Activated B cell treated with CpG ODN at 0.5 μM for 24 hours (primary cell): Measurements from ENCODE around the gene TRAF4. TPM values are rescaled to one million over a fixed set of nuclear protein-coding genes. Genes with fewer than 3 reads are reported as not detected.
A peak's percentile ranks its signal among the peaks of the same experiment; 100 is the strongest.

Experiments
- ATAC-seq: fragments of 200-7000 bp; cut with Tn5 transposase; one replicate; pipeline ENCODE4 v1.10.0; 2021; ENCODE audit warnings: low read depth, mild to moderate bottlenecking, moderate library complexity
- CTCF ChIA-PET: fragments of 350-600 bp; sonication (Branson Sonifier 250); formaldehyde crosslinking; loops from one replicate; lab custom pipeline; 2021; ENCODE audit warnings: antibody characterized with exemption; lab: Charles Lee
- POLR2A ChIA-PET: fragments of 350-600 bp; sonication (Branson Sonifier 250); formaldehyde crosslinking; loops from one replicate; lab custom pipeline; 2021; ENCODE audit warnings: antibody characterized with exemption; lab: Charles Lee
- DNase-seq: peaks from one replicate; pipeline ENCODE4 v3.0.0; 2022
- H3K27ac Mint-ChIP-seq: one replicate; pipeline ENCODE4 v1.8.0; 2020; ENCODE audit warnings: mixed read lengths
- H3K27me3 Mint-ChIP-seq: one replicate; pipeline ENCODE4 v1.8.0; 2021; ENCODE audit warnings: mixed read lengths
- H3K36me3 Mint-ChIP-seq: one replicate; pipeline ENCODE4 v1.8.0; 2021; ENCODE audit warnings: low read depth, mixed read lengths
- H3K4me1 Mint-ChIP-seq: one replicate; pipeline ENCODE4 v1.8.0; 2021; ENCODE audit warnings: mixed read lengths
- H3K4me3 Mint-ChIP-seq: one replicate; pipeline ENCODE4 v1.8.0; 2020; ENCODE audit warnings: mild to moderate bottlenecking, mixed read lengths
- H3K9me3 Mint-ChIP-seq: one replicate; pipeline ENCODE4 v1.8.0; 2020; ENCODE audit warnings: mixed read lengths
- CTCF ChIP-seq: fragments of 200-600 bp; IDR thresholded peaks from one replicate; pipeline ENCODE4 v1.8.0; 2022; ENCODE audit warnings: antibody characterized with exemption, mild to moderate bottlenecking
- intact Hi-C: fragments of 100-400 bp; cut with micrococcal nuclease; formaldehyde crosslinking; loops from one replicate; pipeline ENCODE4 v1.15.1; 2024
- total RNA-seq: library from RNA; stranded (reverse); gene quantifications from 2 replicates; pipeline ENCODE4 v1.2.3, GENCODE V29; 2022

TRAF4 gene
- total RNA-seq, 1 donor from 2014 or later: 903 TPM

GRCh38 chr17:28710861-28711722, 32.7 kb upstream of the TRAF4 start:
- peak overlapping the region; percentile 91 for H3K4me3 Mint-ChIP-seq
- peaks cover 18% of the 10 kb centered on the region for H3K4me1 Mint-ChIP-seq
- no peaks in the 10 kb centered on the region for H3K9me3 Mint-ChIP-seq
- ATAC-seq (peak; percentile 89), DNase-seq (peak; percentile 94)
- H3K27me3 Mint-ChIP-seq: no peaks in the 10 kb centered on the region
- no peak for TF ChIP-seq CTCF
- peaks cover 6% of the 10 kb centered on the region for H3K36me3 Mint-ChIP-seq
- ChIA-PET CTCF (interaction anchor here (1.0 to 2.3 kb wide), 6 partner anchors 9 to 242 kb away, joined by 3 to 15 read pairs (median 5); partner anchors contain the start of genes DHRS13, RPL23A and TLCD1), POLR2A (interaction anchor here (0.5 to 3.8 kb wide), 25 partner anchors 9 to 583 kb away, joined by 3 to 115 read pairs (median 6); partner anchors contain the start of genes BLTP2, DHRS13, ERAL1 and FLOT2)
- intact Hi-C loops: loop anchor here (1.0 to 2.0 kb wide), 3 partner anchors 8 to 48 kb away; partner anchors contain the start of genes RPL23A, SUPT6H and TLCD1
- H3K27ac Mint-ChIP-seq: peak overlapping the region; percentile 96

- H3K4me1 Mint-ChIP-seq: peaks cover 18% of the 10 kb centered on the region
- H3K9me3 Mint-ChIP-seq: no peaks in the 10 kb centered on the region
- peaks cover 6% of the 10 kb centered on the region for H3K36me3 Mint-ChIP-seq
- no peak for TF ChIP-seq CTCF
- no peaks in the 10 kb centered on the region for H3K27me3 Mint-ChIP-seq
- ATAC-seq: peak; percentile 37
- CTCF ChIA-PET: interaction anchor here (0.7 to 2.3 kb wide), 6 partner anchors 8 to 241 kb away, joined by 3 to 15 read pairs (median 5); partner anchors contain the start of genes DHRS13, RPL23A and TLCD1
- POLR2A ChIA-PET: interaction anchor here (0.5 to 3.8 kb wide), 22 partner anchors 10 to 583 kb away, joined by 3 to 115 read pairs (median 6); partner anchors contain the start of genes BLTP2, DHRS13, ERAL1 and FLOT2
- peak within 1 kb of the TSS; percentile 91 for H3K4me3 Mint-ChIP-seq
- H3K27ac Mint-ChIP-seq: peak within 1 kb of the TSS; percentile 96
- intact Hi-C loops: loop anchor here (1.0 to 2.0 kb wide), 4 partner anchors 8 to 66 kb away; partner anchors contain the start of genes BLTP2, RPL23A, SUPT6H and TLCD1
- DNase-seq: no peak
Measured at GRCh38 chr17:28711723-28712031, 32.1 kb upstream of the TRAF4 start, which contains the start of gene PROCA1. TSS of gene PROCA1 (minus strand) at chr17:28711888. CDS start at chr17:28711660, 228 bp downstream.

- ATAC-seq: peak; percentile 56
- Mint-ChIP-seq H3K27me3 (no peaks in the 10 kb centered on the region), H3K36me3 (peaks cover 6% of the 10 kb centered on the region), H3K9me3 (no peaks in the 10 kb centered on the region), H3K4me1 (peaks cover 18% of the 10 kb centered on the region), H3K27ac (peak overlapping the region; percentile 96), H3K4me3 (peak overlapping the region; percentile 91)
- POLR2A ChIA-PET: interaction anchor here (0.5 to 3.8 kb wide), 16 partner anchors 9 to 240 kb away, joined by 3 to 115 read pairs (median 8); partner anchors contain the start of genes BLTP2, DHRS13, FLOT2 and NEK8
- no peak for TF ChIP-seq CTCF
- intact Hi-C loops: loop anchor here (1.0 kb wide), 1 partner anchor 67 kb away; the partner anchor contains the start of gene BLTP2
- CTCF ChIA-PET: interaction anchor here (0.7 to 2.3 kb wide), 3 partner anchors 15 to 204 kb away, joined by 3 to 15 read pairs (median 5); partner anchors contain the start of gene TLCD1
- peak; percentile 66 for DNase-seq
Measured at GRCh38 chr17:28712032-28712704, 31.6 kb upstream of the TRAF4 start.

GRCh38 chr17:28712705-28713415, 31.0 kb upstream of the TRAF4 start:
- POLR2A ChIA-PET: interaction anchor here (1.0 to 3.8 kb wide), 10 partner anchors 8 to 239 kb away, joined by 3 to 115 read pairs (median 9); partner anchors contain the start of genes NEK8, PHF12, RPL23A and SDF2
- Mint-ChIP-seq H3K9me3 (no peaks in the 10 kb centered on the region), H3K36me3 (peaks cover 6% of the 10 kb centered on the region), H3K4me1 (peaks cover 21% of the 10 kb centered on the region), H3K27me3 (no peaks in the 10 kb centered on the region), H3K4me3 (peak overlapping the region; percentile 91), H3K27ac (peak overlapping the region; percentile 96)
- DNase-seq: no peak
- intact Hi-C loops: loop anchor here (1.0 kb wide), 1 partner anchor 68 kb away; the partner anchor contains the start of gene BLTP2
- no peak for TF ChIP-seq CTCF
- no peak for ATAC-seq
- CTCF ChIA-PET: no interaction called here
